Activated CD8-positive, alpha-beta T cell treated with anti-CD3 and anti-CD28 coated beads for 36 hours (primary cell): ENCODE results near the gene SLC38A2. TPM values are rescaled to one million over a fixed set of nuclear protein-coding genes. Genes with fewer than 3 reads are reported as not detected.
"Not testable (repeated sequence)": the region's sequence is repeated elsewhere in the genome, so short reads cannot be mapped to it uniquely, and the experiment has no call there.

ENCODE experiments used
- ATAC-seq: fragments of 200-7000 bp; cut with Tn5 transposase; one replicate; pipeline ENCODE4 v1.10.0; 2021; ENCODE audit warnings: mild to moderate bottlenecking, moderate library complexity
- CTCF ChIA-PET: fragments of 350-600 bp; sonication (Branson Sonifier 250); formaldehyde crosslinking; loops from one replicate; lab custom pipeline; 2021; ENCODE audit warnings: antibody characterized with exemption; lab: Charles Lee
- POLR2A ChIA-PET: fragments of 350-600 bp; sonication (Branson Sonifier 250); formaldehyde crosslinking; loops from one replicate; lab custom pipeline; 2021; ENCODE audit warnings: antibody characterized with exemption; lab: Charles Lee
- DNase-seq: peaks from one replicate; pipeline ENCODE4 v3.0.0-alpha.2; 2020
- H3K27ac Mint-ChIP-seq: one replicate; pipeline ENCODE4 v1.8.0; 2021; ENCODE audit warnings: mild to moderate bottlenecking, mixed read lengths
- H3K27me3 Mint-ChIP-seq: one replicate; pipeline ENCODE4 v1.8.0; 2021; ENCODE audit warnings: mixed read lengths
- H3K36me3 Mint-ChIP-seq: one replicate; pipeline ENCODE4 v1.8.0; 2021; ENCODE audit warnings: low read depth, mixed read lengths
- H3K4me1 Mint-ChIP-seq: one replicate; pipeline ENCODE4 v1.8.0; 2021; ENCODE audit warnings: low read depth, mixed read lengths
- H3K4me3 Mint-ChIP-seq: one replicate; pipeline ENCODE4 v1.8.0; 2021; ENCODE audit warnings: mild to moderate bottlenecking, moderate library complexity, mixed read lengths
- H3K9me3 Mint-ChIP-seq: one replicate; pipeline ENCODE4 v1.8.0; 2021; ENCODE audit warnings: mixed read lengths
- intact Hi-C: fragments of 100-400 bp; cut with micrococcal nuclease; formaldehyde crosslinking; loops from one replicate; pipeline ENCODE4 v1.10.0; 2022
- total RNA-seq, 2 experiments: library from RNA; stranded (reverse); gene quantifications; one replicate each; pipeline ENCODE4 v1.2.3, GENCODE V29; 2021
- TF ChIP-seq, protein P1 (sequence below): fragments of 200-600 bp; IDR thresholded peaks from one replicate; pipeline ENCODE4 v1.8.0; 2022; ENCODE audit warnings: antibody characterized with exemption, mild to moderate bottlenecking

SLC38A2 gene
- total RNA-seq, 2 experiments from 2014 or later: 216 to 219 TPM

DNA sequence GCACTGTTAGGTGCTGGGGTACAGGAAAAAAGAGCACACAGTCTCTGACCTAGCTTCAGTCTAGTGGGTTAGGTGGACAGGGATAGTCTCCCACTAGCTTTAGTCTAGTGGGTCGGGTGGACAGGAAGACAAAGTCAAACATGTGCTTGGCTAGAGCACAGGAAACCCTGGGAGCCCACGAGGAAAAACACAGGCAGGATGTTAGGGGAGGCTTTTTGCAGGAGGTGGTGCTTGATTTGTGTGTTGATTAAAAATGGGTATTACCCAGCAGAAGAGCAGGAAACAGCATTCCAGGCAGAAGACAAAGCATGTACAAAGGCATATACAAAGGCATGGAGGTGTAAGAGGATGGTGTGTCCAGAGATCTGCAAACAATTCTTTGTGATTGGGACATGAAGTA is 23.3 kb downstream of the SLC38A2 start:
- peaks cover 13% of the 10 kb centered on the region for H3K4me1 Mint-ChIP-seq
- ChIA-PET POLR2A (no interaction called here), CTCF (no interaction called here)
- no peak overlapping the region for H3K4me3 Mint-ChIP-seq
- no peaks in the 10 kb centered on the region for H3K27me3 Mint-ChIP-seq
- ATAC-seq (no peak), DNase-seq (no peak)
- H3K9me3 Mint-ChIP-seq: no peaks in the 10 kb centered on the region
- H3K36me3 Mint-ChIP-seq: no peaks in the 10 kb centered on the region
- intact Hi-C loops: no loop called here
- no peak overlapping the region for H3K27ac Mint-ChIP-seq
- TF ChIP-seq, protein P1, sequence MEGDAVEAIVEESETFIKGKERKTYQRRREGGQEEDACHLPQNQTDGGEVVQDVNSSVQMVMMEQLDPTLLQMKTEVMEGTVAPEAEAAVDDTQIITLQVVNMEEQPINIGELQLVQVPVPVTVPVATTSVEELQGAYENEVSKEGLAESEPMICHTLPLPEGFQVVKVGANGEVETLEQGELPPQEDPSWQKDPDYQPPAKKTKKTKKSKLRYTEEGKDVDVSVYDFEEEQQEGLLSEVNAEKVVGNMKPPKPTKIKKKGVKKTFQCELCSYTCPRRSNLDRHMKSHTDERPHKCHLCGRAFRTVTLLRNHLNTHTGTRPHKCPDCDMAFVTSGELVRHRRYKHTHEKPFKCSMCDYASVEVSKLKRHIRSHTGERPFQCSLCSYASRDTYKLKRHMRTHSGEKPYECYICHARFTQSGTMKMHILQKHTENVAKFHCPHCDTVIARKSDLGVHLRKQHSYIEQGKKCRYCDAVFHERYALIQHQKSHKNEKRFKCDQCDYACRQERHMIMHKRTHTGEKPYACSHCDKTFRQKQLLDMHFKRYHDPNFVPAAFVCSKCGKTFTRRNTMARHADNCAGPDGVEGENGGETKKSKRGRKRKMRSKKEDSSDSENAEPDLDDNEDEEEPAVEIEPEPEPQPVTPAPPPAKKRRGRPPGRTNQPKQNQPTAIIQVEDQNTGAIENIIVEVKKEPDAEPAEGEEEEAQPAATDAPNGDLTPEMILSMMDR: no peak

DNA sequence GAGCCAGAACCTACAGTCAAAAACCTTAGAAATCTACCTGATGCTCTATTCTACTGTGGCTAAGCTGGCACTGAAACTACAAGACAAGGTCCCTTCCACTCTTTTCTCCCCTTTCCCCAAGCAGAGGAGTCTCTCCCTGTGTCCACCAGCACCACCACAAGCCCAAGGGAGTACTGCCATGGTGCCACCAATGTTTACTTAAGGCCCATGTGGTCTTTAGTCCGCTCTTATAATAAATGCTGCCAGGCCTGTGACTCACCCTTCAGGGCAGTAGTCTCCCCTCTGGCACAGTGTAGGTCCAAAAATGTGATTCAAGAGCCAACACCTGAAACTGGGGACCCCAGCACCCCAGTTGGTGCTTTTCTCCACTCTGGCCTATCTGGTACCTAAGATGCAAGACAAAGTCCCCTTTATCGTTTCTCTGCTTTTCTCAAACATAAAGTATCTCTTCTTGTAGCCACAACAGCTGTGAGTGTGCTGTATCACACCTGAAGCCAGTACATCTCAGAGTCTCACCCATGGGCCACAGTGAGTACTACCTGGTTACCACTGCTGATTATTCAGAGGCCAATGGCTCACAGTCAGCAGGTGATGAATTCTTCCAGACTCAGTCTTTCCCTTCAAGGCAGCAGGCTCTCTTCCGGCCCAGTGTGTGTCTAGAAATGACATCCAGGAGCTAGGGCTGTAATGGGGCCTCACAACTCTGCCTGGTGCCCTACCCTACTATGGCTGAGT is 29.3 kb downstream of the SLC38A2 start:
- H3K27ac Mint-ChIP-seq: no peak overlapping the region
- TF ChIP-seq, protein P1: no peak
- DNase-seq (no peak), ATAC-seq (no peak)
- ChIA-PET POLR2A (interaction anchor here (1.0 to 1.1 kb wide), 2 partner anchors 14 to 15 kb away, joined by 3 read pairs; no protein-coding TSS in a partner anchor), CTCF (interaction anchor here (0.7 to 1.7 kb wide), 4 partner anchors 14 to 332 kb away, joined by 4 to 7 read pairs (median 5); no protein-coding TSS in a partner anchor)
- intact Hi-C loops: loop anchor here (5.0 kb wide), 1 partner anchor 679 kb away; no protein-coding TSS in a partner anchor
- H3K4me3 Mint-ChIP-seq: no peak overlapping the region
- H3K27me3 Mint-ChIP-seq: peaks cover 2% of the 10 kb centered on the region
- H3K4me1 Mint-ChIP-seq: peaks cover 6% of the 10 kb centered on the region
- H3K36me3 Mint-ChIP-seq: no peaks in the 10 kb centered on the region
- H3K9me3 Mint-ChIP-seq: no peaks in the 10 kb centered on the region

DNA sequence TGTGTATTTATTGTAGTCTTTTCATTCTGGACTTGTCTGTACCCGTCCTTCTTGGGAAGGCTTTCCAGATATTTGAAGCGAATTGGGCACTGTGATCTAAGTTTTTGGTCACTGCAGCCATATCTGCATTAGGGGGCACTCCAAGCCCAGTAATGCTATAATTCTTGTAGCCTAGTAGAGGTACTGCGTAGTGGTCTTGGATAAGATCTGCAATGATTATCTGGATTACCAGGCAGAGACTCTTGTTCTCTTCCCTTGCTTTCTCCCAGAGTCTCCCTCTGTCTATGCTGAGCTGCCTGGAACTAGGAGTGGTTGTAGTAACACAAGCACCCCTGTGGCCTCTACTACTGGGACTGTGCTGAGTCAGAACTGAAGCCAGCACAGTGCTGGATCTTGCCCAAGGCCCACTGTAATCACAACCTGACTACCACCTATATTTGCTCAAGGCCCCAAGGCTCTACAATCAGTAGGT is 30.0 kb downstream of the SLC38A2 start:
- TF ChIP-seq, protein P1: peak; percentile 57
- ATAC-seq (peak; percentile 82), DNase-seq (peak; percentile 41)
- intact Hi-C loops: loop anchor here (5.0 kb wide), 1 partner anchor 680 kb away; no protein-coding TSS in a partner anchor
- Mint-ChIP-seq H3K9me3 (no peaks in the 10 kb centered on the region), H3K4me1 (peaks cover 6% of the 10 kb centered on the region), H3K27me3 (peaks cover 2% of the 10 kb centered on the region), H3K36me3 (no peaks in the 10 kb centered on the region), H3K4me3 (no peak overlapping the region), H3K27ac (no peak overlapping the region)
- ChIA-PET CTCF (interaction anchor here (1.4 kb wide), 1 partner anchor 677 kb away, joined by 5 read pairs; no protein-coding TSS in a partner anchor), POLR2A (no interaction called here)

DNA sequence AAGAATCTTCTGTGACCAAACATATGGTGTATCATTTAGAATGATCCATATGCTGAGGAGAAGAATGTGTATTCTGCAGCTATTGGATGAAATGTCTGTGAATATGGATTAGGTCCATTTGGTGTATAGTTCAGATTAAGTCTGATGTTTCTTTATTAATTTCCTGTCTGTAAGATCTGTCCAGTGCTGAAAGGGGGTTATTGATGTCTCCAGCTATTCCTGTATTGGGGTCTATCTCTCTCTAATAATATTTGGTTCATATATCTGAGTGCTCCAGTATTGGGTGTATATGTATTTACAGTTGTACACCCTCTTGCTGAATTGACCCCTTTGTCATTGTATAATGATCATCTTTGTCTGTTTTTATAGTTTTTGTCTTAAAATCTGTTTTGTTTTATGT is 33.5 kb downstream of the SLC38A2 start:
- Mint-ChIP-seq H3K27ac (no peak overlapping the region), H3K36me3 (no peaks in the 10 kb centered on the region), H3K27me3 (peaks cover 2% of the 10 kb centered on the region), H3K4me3 (no peak overlapping the region), H3K9me3 (peaks cover 3% of the 10 kb centered on the region), H3K4me1 (peaks cover 6% of the 10 kb centered on the region)
- TF ChIP-seq, protein P1: no peak
- ChIA-PET CTCF (no interaction called here), POLR2A (no interaction called here)
- intact Hi-C loops: no loop called here
- DNase-seq: no peak
- no peak for ATAC-seq

DNA sequence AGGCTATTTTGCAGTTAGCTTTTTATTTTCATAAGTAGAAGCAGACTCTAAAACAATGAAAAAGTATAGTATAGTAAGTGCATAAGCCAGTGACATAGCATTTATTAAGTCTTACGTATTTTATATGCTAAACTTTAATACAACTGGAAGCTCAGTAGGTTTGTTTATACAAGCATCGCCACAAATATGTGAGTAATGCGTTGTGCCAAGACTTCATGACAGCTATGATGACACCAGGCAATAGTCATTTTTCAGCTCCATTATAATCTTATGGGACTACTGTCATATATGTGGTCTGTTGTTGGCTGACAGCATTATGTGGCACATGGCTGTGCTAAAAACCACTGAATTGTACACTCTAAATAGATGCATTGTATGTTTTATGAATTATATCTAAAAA is 40.3 kb downstream of the SLC38A2 start:
- intact Hi-C loops: no loop called here
- Mint-ChIP-seq H3K27me3 (no peaks in the 10 kb centered on the region), H3K4me1 (no peaks in the 10 kb centered on the region), H3K27ac (no peak overlapping the region), H3K9me3 (peaks cover 19% of the 10 kb centered on the region), H3K4me3 (no peak overlapping the region), H3K36me3 (peaks cover 3% of the 10 kb centered on the region)
- ATAC-seq (no peak), DNase-seq (no peak)
- CTCF ChIA-PET: interaction anchor here (1.1 to 1.6 kb wide), 4 partner anchors 22 to 207 kb away, joined by 3 to 4 read pairs (median 3); no protein-coding TSS in a partner anchor
- TF ChIP-seq, protein P1: no peak
- POLR2A ChIA-PET: interaction anchor here (0.8 kb wide), 1 partner anchor 64 kb away, joined by 3 read pairs; the partner anchor contains the start of gene SLC38A1

DNA sequence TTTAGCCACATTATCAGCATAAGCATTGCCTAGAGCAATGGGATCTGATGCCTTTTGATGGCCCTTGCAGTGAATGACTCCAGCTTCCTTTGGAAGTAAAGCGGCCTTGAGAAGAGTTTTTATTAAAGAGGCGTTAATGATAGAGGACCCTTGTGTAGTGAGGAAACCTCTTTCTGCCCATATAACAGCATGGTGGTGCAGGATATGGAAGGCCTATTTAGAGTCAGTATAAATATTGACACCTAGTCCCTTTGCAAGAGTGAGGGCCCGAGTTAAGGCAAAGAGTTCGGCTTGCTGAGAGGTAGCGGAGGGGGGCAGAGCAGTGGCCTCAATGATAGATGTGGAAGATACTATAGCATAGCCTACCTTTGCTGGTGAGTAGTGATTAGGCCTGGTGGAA is 47.5 kb downstream of the SLC38A2 start:
- H3K36me3 Mint-ChIP-seq, H3K4me1 Mint-ChIP-seq, H3K27me3 Mint-ChIP-seq, POLR2A ChIA-PET, CTCF ChIA-PET, H3K9me3 Mint-ChIP-seq, H3K27ac Mint-ChIP-seq, intact Hi-C loops, DNase-seq, H3K4me3 Mint-ChIP-seq, ATAC-seq: not testable (repeated sequence)
